HL-60 (cell line): ENCODE data around the gene OSCAR.

Experiments
- CTCF ChIP-seq: IDR thresholded peaks from one replicate; pipeline ENCODE4 v1.5.1; 2011; ENCODE audit warnings: low read length, control low read depth, inconsistent platforms; ENCODE audit not compliant: insufficient read depth
- GABPA ChIP-seq: IDR thresholded peaks from 2 replicates; pipeline ENCODE4 v1.6.1; 2012; ENCODE audit warnings: low read depth
- POLR2AphosphoS5 ChIP-seq: IDR thresholded peaks from 2 replicates; pipeline ENCODE4 v1.6.1; 2012; ENCODE audit warnings: low read depth
- SPI1 ChIP-seq: IDR thresholded peaks from 2 replicates; pipeline ENCODE4 v1.6.1; 2012; ENCODE audit warnings: low read depth, mild to moderate bottlenecking, borderline replicate concordance
- TF ChIP-seq, protein P1 (sequence below): IDR thresholded peaks from 2 replicates; pipeline ENCODE4 v1.6.1; 2012; ENCODE audit warnings: low read depth; ENCODE audit not compliant: insufficient replicate concordance

GRCh38 chr19:54096617-54097106 lies 3.9 kb downstream of the OSCAR start:
- TF ChIP-seq CTCF (no peak), SPI1 (no peak), POLR2AphosphoS5 (no peak), GABPA (no peak)
- TF ChIP-seq, protein P1, sequence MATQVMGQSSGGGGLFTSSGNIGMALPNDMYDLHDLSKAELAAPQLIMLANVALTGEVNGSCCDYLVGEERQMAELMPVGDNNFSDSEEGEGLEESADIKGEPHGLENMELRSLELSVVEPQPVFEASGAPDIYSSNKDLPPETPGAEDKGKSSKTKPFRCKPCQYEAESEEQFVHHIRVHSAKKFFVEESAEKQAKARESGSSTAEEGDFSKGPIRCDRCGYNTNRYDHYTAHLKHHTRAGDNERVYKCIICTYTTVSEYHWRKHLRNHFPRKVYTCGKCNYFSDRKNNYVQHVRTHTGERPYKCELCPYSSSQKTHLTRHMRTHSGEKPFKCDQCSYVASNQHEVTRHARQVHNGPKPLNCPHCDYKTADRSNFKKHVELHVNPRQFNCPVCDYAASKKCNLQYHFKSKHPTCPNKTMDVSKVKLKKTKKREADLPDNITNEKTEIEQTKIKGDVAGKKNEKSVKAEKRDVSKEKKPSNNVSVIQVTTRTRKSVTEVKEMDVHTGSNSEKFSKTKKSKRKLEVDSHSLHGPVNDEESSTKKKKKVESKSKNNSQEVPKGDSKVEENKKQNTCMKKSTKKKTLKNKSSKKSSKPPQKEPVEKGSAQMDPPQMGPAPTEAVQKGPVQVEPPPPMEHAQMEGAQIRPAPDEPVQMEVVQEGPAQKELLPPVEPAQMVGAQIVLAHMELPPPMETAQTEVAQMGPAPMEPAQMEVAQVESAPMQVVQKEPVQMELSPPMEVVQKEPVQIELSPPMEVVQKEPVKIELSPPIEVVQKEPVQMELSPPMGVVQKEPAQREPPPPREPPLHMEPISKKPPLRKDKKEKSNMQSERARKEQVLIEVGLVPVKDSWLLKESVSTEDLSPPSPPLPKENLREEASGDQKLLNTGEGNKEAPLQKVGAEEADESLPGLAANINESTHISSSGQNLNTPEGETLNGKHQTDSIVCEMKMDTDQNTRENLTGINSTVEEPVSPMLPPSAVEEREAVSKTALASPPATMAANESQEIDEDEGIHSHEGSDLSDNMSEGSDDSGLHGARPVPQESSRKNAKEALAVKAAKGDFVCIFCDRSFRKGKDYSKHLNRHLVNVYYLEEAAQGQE = no peak
